ENCODE measurements around the gene TRAF4.
A peak's percentile ranks its signal among the peaks of the same experiment; 100 is the strongest.

TRAF4 gene

DNA sequence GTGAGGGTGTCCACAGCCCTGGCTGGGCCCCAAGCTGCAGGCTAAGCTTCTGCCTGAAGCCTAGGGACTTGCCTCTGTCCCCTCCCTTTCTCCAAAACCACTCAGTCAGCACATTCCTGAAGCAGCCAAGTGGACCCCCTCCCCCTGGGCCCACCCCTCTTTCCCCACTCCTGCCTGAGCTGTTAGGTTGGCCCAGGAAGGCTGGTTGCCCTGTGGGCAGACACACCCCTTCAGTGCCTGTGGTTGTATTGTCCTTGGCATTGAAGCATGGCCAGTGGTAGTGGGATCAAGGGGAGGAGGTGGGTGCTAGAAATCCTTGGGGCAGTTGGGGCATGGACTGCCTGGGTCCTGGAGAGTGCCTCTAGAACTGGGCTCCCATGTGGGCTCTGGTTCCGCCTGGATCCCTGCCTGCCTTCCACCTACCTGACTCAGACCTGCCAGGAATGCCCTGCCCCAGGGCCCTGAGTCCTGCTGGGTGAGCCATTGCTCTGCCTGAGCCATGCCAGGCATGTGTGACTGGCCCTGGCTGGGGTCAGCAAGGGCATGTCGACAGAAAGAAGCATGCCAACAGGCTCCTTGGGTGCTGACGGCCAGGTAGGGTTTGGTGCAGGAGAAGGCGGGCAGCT, 2.1 kb downstream of the TRAF4 start:
- peaks cover 47% of the 10 kb centered on the region for H3K4me1 ChIP-seq (ENCODE audit: low read depth, poor library complexity, severe bottlenecking)

DNA sequence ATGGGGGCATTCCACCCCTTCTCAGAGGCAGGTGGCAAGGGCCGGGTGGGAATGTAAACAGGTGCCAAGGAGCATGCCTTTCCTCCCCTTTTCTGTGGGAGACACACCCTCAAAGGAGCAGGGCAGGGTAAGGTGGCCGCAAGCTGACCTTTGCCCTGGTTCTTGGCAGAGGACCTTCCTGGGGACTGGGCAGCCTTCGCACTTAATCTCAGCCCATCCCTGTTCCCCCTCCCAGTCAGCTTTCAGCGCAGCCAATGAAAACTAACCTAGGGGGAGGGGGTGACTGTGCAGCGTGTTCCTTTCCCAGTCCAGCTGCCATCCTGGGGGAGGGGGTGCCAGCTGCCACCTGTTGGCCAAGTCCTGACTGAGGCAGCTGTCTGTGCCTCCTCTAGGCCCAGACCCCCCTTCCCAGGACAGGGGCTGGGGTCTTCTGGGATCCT, 2.8 kb downstream of the TRAF4 start:
- peaks cover 24% of the 10 kb centered on the region for H3K79me2 ChIP-seq (ENCODE audit: insufficient read depth, low read depth)
- no peak overlapping the region for H2AFZ ChIP-seq (ENCODE audit: low read depth)
- H3K4me2 ChIP-seq: peak overlapping the region; percentile 93; the same call in 1 of the 2 replicates
- no peak overlapping the region for H3K9ac ChIP-seq
- no peak overlapping the region for H3K27ac ChIP-seq
- TF ChIP-seq, protein P1, sequence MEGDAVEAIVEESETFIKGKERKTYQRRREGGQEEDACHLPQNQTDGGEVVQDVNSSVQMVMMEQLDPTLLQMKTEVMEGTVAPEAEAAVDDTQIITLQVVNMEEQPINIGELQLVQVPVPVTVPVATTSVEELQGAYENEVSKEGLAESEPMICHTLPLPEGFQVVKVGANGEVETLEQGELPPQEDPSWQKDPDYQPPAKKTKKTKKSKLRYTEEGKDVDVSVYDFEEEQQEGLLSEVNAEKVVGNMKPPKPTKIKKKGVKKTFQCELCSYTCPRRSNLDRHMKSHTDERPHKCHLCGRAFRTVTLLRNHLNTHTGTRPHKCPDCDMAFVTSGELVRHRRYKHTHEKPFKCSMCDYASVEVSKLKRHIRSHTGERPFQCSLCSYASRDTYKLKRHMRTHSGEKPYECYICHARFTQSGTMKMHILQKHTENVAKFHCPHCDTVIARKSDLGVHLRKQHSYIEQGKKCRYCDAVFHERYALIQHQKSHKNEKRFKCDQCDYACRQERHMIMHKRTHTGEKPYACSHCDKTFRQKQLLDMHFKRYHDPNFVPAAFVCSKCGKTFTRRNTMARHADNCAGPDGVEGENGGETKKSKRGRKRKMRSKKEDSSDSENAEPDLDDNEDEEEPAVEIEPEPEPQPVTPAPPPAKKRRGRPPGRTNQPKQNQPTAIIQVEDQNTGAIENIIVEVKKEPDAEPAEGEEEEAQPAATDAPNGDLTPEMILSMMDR (conservative IDR thresholded peaks at IDR 0.05; ENCODE audit: low read depth, low read length): no peak
- H3K4me1 ChIP-seq (ENCODE audit: low read depth, poor library complexity, severe bottlenecking): peaks cover 48% of the 10 kb centered on the region
- H3K4me3 ChIP-seq (IDR thresholded peaks at IDR 0.05; ENCODE audit: insufficient read depth, low read depth, low read length): no peak overlapping the region
- 0 out of 2 replicates have a peak, but pooled peaks cover 9% of the 10 kb centered on the region for H4K20me1 ChIP-seq (ENCODE audit: insufficient read depth)
- H3K27me3 ChIP-seq (ENCODE audit: insufficient read depth, low read depth): no peaks in the 10 kb centered on the region
- H3K36me3 ChIP-seq (ENCODE audit: insufficient read depth): no peaks in the 10 kb centered on the region; the same call in 1 of the 2 replicates

More for the DNA sequence above, 2.1 kb downstream of the TRAF4 start:
- peak overlapping the region; percentile 82; the same call in 1 of the 2 replicates for H3K9ac ChIP-seq
- no peaks in the 10 kb centered on the region; the same call in 1 of the 2 replicates for H3K36me3 ChIP-seq (ENCODE audit: insufficient read depth)
- TF ChIP-seq, protein P1 (conservative IDR thresholded peaks at IDR 0.05; ENCODE audit: low read depth, low read length): no peak
- H3K27ac ChIP-seq: peak overlapping the region; percentile 62; the same call in 1 of the 2 replicates
- peak overlapping the region; percentile 93 for H3K4me2 ChIP-seq
- H3K79me2 ChIP-seq (ENCODE audit: insufficient read depth, low read depth): peaks cover 24% of the 10 kb centered on the region
- no peak overlapping the region for H2AFZ ChIP-seq (ENCODE audit: low read depth)
- no peak overlapping the region for H3K4me3 ChIP-seq (IDR thresholded peaks at IDR 0.05; ENCODE audit: insufficient read depth, low read depth, low read length)
- H3K27me3 ChIP-seq (ENCODE audit: insufficient read depth, low read depth): no peaks in the 10 kb centered on the region
- 0 out of 2 replicates have a peak, but pooled peaks cover 7% of the 10 kb centered on the region for H4K20me1 ChIP-seq (ENCODE audit: insufficient read depth)

DNA sequence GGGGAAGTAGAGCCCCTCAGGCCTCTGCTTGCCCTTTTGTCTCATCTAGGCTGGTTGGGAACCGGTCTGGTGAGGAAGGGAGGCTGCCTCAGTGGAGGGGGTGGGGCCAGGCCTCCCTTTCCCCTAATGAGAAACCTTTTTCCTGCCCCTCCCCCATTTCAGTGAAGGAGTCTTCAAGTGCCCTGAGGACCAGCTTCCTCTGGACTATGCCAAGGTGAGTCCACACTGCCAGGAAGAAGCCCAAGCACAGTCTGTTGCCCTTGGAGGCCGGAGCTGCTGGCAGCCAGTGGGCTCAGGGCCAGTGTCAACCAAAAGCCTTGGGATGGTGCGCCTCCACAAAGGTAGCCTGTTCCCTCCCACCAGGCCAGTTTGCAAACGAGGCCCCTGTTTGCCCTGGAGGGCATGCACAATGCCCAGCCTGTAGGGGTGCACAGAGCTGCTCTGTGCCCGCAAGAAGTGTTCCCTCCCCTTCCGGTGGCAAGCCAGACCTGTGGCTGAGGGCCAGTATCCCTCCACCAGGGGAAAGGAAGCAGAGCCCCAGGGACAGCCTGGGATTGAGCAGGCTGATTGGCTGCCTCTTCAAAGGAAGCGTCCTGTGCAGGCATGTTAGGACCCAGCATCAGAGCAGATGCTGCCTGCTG, 3.4 kb downstream of the TRAF4 start:
- H3K36me3 ChIP-seq (ENCODE audit: insufficient read depth): no peaks in the 10 kb centered on the region; the same call in 1 of the 2 replicates
- H3K4me1 ChIP-seq (ENCODE audit: low read depth, poor library complexity, severe bottlenecking): peaks cover 48% of the 10 kb centered on the region
- peaks cover 24% of the 10 kb centered on the region for H3K79me2 ChIP-seq (ENCODE audit: insufficient read depth, low read depth)

More for the DNA sequence above, 3.4 kb downstream of the TRAF4 start:
- TF ChIP-seq, protein P1 (conservative IDR thresholded peaks at IDR 0.05; ENCODE audit: low read depth, low read length): no peak
- H3K9ac ChIP-seq: no peak overlapping the region
- no peaks in the 10 kb centered on the region for H3K27me3 ChIP-seq (ENCODE audit: insufficient read depth, low read depth)
- H3K4me3 ChIP-seq (IDR thresholded peaks at IDR 0.05; ENCODE audit: insufficient read depth, low read depth, low read length): no peak overlapping the region
- H3K4me2 ChIP-seq: no peak overlapping the region
- H2AFZ ChIP-seq (ENCODE audit: low read depth): no peak overlapping the region
- no peak overlapping the region for H3K27ac ChIP-seq
- 0 out of 2 replicates have a peak, but pooled peaks cover 9% of the 10 kb centered on the region for H4K20me1 ChIP-seq (ENCODE audit: insufficient read depth)

Measured in KMS-11 (cell line).